Femur (tissue), 1 donor: ENCODE results near the gene LRP1.

ENCODE experiments used
- DNase-seq: peaks from one replicate; pipeline ENCODE4 v3.0.0-alpha.2; 2017

The LRP1 gene

DNA sequence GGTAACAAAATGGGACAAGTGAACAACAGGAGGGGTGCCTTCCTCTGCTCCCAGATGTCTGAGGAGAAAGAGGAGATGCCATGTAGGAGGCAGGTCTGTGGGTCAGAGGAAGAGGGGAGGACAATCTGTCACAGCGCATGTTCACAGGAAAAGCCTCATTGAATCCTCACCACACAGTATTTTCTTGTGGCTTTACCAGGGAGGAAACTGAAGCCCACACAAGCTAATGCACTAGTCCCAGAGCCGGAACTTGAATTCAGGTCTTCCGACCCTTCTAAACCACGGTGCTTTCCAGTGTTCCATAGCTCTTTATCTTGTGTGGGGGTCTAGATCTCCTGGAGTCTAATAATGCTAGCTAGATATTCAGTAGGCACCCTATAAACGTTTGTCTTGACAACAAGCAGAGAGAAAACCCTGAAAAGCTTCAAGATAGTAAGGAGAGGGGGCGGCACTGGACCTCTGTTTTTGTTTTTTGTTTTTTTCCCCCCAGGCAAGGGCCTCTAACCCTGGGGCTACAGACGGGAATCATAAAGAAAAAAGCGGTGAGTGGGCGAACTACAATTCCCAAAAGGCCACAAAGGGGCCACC, 100.9 kb downstream of the LRP1 start:
- no peak for DNase-seq

DNA sequence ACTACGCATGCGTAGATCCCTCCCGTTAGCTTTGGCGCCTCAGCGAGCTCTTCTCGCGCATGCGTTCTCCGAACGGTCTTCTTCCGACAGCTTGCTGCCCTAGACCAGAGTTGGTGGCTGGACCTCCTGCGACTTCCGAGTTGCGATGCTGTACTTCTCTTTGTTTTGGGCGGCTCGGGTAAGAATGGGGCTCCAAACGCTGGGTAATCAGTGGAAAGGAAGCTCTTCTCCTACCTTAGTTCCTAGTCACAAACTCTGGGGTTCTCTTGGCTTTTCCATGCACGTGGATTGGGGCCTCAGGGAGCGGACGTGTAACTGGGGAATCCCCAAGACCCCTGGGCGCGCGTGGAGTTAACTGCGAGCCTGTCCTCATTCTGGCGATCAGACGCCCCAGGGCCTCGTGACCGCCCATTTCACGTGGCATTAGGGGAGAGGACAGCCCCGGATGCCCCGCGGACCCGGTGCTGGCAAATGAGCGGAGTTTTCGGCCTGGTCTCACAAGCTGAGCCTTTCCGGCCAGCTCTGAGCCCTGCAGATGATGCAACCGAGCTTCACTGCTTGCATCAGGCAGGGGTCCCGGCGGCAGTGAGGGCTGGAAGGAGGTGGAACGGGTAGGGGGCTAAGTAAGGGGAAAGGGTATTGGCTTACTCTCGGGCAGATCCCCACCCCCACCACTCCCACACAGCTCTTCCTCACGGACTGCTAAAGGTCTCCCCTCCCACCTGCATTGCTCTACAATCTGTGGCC, 101.5 kb downstream of the LRP1 start, which contains the start of gene SHMT2:
SHMT2 (plus strand) TSS at position 78 of the 747 bp plus-strand sequence; CDS start at position 146, 68 bp downstream.
- DNase-seq: peak; percentile 96

DNA sequence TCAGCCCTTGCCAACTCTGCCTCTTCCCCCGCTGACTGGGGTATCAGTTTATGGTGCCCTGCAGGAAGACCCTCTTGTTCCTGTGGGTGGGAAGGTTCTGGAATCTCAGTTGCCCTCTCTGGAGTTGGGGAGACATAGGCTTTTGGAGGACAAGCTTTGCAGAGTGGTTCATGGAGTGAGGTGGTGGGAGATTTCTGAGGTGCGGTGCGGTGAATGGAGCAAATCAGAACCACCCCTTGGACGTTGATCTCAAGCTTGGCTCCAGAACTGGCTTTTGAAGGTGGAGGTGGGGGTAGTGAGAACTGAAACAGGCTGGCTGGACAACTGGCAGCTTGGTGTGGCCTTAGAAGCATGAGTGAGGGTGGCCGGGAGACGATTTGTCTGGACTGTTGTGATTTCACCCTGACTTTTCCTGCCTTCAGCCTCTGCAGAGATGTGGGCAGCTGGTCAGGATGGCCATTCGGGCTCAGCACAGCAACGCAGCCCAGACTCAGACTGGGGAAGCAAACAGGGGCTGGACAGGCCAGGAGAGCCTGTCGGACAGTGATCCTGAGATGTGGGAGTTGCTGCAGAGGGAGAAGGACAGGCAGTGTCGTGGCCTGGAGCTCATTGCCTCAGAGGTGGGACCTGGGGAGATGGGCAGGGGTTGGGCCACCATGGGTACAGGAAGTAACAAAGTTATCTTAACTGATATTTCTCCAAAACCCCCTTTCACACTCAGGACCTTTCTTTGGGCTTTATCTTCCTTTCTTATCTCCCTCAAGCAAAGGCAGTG, 102.3 kb downstream of the LRP1 start:
- DNase-seq: no peak

DNA sequence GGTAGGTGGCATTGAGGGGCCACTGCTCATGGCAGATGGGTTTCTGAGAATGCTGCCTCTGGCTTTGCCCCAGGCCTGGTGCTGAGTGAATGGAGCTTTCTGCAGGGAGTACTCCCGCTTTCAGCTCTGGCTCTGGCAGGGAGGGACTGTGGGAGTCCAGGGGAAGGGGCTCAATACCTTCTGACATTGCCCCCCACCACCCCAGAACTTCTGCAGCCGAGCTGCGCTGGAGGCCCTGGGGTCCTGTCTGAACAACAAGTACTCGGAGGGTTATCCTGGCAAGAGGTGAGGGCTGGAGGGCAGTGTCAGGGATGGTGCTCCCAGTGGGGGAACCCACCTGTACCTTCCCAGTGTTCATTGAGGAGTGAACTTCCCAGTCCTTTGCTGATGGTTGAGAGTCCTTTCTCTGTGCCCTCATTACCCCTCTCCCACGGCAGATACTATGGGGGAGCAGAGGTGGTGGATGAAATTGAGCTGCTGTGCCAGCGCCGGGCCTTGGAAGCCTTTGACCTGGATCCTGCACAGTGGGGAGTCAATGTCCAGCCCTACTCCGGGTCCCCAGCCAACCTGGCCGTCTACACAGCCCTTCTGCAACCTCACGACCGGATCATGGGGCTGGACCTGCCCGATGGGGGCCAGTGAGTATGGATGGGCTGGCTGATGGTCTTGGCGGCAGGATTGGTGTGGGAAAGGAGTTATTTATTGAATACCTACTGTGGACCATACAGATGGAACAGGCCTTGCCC, 103.2 kb downstream of the LRP1 start:
- DNase-seq: no peak

DNA sequence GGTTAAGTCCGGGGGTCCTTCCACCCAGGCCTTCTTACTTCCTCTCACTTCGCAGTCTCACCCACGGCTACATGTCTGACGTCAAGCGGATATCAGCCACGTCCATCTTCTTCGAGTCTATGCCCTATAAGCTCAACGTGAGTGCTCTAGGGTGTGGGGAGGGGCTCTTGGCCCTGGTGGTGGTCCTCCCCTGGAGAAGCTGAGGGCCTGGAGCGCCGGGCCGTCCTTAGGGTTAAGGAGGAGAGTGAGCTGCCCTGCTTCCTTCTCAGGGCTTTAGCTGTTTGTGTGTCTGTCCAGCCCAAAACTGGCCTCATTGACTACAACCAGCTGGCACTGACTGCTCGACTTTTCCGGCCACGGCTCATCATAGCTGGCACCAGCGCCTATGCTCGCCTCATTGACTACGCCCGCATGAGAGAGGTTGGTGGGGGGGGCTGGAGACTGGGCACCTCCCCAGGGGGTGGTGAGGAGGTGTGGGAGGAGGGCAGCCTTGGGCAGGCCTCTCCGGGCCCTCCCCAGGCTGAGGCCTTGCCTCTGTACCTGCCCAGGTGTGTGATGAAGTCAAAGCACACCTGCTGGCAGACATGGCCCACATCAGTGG, 104.0 kb downstream of the LRP1 start:
- peak; percentile 28 for DNase-seq

DNA sequence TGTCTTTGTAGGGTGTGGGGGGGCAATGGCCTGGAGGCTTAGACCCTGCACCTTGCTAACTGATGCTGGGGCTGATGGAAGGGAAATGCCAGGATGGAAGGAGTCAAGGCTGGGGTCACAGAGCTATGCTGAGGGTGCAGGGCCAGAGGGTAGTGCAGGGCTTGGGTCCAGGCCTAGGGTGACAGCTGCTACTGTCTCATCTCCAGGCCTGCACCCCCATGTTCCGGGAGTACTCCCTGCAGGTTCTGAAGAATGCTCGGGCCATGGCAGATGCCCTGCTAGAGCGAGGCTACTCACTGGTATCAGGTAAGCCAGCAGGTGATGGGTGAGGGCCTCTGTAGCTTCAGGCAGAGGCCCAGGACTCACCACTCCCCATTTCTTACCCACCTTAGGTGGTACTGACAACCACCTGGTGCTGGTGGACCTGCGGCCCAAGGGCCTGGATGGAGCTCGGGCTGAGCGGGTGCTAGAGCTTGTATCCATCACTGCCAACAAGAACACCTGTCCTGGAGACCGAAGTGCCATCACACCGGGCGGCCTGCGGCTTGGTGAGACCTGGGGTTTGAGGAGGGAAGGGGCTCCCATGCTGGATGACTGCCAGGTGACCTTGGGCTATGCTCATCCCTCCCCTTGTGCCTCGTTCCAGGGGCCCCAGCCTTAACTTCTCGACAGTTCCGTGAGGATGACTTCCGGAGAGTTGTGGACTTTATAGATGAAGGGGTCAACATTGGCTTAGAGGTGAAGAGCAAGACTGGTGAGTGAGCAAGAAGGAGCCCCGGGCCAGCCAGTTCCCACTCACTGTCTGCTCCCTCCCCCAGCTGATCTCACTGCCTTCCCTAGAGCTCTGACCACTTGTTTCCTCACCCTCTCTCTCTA, 105.3 kb downstream of the LRP1 start:
- DNase-seq: peak; percentile 32

DNA sequence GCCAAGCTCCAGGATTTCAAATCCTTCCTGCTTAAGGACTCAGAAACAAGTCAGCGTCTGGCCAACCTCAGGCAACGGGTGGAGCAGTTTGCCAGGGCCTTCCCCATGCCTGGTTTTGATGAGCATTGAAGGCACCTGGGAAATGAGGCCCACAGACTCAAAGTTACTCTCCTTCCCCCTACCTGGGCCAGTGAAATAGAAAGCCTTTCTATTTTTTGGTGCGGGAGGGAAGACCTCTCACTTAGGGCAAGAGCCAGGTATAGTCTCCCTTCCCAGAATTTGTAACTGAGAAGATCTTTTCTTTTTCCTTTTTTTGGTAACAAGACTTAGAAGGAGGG, 105.9 kb downstream of the LRP1 start:
- no peak for DNase-seq

DNA sequence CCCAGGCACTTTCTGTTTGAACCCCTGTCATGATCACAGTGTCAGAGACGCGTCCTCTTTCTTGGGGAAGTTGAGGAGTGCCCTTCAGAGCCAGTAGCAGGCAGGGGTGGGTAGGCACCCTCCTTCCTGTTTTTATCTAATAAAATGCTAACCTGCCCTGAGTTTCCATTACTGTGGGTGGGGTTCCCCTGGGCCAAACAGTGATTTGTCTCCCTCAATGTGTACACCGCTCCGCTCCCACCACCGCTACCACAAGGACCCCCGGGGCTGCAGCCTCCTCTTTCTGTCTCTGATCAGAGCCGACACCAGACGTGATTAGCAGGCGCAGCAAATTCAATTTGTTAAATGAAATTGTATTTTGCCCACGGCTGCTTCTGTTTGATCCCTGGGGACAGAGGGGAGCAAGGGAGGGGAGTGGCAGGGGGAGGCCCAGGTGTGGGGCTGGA, 106.3 kb downstream of the LRP1 start:
- no peak for DNase-seq

GRCh38 chr12:57235017-57235727, 106.9 kb downstream of the LRP1 start:
- peak; percentile 81 for DNase-seq

DNA sequence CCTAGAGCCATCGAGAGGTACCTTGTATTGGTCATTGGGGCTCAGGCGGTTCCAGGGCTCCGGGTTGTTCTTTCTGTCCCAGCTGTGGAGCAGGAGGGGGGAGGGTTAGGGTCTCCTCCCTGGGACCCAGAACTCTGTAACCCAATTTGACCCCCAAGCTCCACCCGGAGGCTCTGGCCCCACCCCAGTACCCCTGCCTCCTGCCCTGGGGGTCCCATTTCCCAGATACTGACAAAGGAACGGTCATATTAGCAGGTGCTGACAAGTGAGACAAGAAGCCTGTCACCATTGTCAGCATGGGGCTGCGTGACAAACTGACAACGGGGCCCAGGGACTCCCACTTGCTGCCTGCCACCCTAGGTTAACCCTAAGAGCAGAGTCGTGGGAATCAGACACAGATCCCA, 107.4 kb downstream of the LRP1 start:
- DNase-seq: peak; percentile 25

- peak; percentile 44 for DNase-seq
Measured at GRCh38 chr12:57236201-57236924, 108.1 kb downstream of the LRP1 start.

DNA sequence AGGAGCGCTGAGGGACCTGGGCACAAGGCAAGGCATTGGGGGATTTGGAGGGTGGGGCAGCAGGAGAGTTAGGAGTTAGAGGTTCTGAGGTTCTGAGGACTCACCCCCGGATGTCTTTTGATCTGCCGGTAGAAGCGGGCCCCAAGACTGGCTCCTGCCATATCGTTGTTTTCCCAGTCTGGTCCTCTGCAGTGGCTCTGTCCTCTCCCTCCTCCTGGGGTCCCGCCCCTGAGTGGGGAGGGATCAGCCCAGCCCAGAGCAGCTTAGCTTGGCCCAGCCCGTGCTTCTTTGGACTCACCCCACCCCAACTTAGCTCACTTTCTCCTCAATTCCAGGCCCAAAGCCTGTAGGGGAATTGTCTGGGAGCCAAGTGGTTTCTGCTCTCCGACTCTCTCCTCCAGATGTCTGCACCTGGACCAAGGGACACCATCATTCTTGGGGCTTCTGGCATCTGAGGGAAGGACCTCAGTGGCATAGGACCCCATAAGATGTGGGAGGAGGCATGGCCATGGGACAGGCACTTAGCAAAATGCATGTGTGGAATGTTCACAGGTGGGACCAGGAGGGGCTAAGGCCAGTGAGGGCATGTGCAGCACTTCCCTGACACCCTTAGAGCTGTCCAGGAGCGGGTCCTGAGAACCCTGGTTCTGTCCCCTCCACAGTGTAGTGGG, 108.8 kb downstream of the LRP1 start:
- DNase-seq: peak; percentile 68

GRCh38 chr12:57237596-57237931, 109.3 kb downstream of the LRP1 start:
- no peak for DNase-seq

- DNase-seq: peak; percentile 36
Measured at GRCh38 chr12:57237932-57238853, 109.9 kb downstream of the LRP1 start.

- peak; percentile 93 for DNase-seq
Measured at GRCh38 chr12:57238854-57239554, 110.7 kb downstream of the LRP1 start.

- no peak for DNase-seq
Measured at GRCh38 chr12:57239587-57240065, 111.3 kb downstream of the LRP1 start.

DNA sequence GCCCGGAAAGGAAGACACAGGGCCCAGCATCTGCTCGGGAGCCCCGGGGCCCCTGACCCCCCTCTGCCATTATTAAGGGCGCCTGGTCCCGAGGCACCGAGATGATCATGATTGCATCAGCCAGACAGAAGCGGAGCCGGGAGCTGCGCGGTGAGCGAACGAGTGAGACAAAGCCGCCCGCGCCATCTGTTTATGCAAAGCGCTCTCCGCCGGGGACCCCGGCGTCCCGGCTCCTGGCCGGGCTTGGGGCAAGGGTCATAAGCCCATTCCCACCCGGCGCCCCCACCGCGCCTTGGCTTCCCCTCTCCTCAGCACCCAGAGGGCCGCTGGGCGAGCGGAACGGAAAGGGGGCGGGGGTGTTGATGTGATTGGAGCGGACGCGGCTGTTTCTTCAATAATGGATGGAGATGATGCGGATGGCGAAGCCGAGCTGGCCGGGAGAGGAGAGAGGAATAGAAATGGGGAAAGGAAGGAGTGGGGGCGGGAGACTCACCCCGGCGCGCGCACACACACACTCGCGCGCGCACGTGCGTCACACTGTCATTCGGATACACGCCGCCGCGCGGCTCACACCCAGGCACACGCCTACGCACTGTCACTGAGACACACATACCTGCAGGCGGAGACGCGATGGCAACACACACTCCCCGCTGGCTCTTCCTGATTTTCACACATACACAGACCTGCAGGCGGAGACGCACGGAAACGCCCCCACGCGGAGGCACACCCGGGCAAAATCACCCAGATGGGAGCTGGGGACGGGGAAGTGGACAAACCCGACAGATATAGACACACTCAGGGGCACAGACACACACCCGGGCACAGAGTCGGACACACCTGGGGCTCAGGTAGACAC, 112.0 kb downstream of the LRP1 start:
- peak; percentile 63 for DNase-seq
